Esophagus muscularis mucosa (tissue), 4 donors: ENCODE measurements around the gene PTPRK.

Source experiments
- CTCF ChIP-seq, 3 experiments: fragments of 200-600 bp in 2 of 3; fragments of 450-650 bp in 1 of 3; sonication (generic) in 2 of 3; IDR thresholded peaks; one replicate each; pipeline ENCODE4 v1.5.1; 2017 to 2019; ENCODE audit warnings: antibody characterized with exemption in 3 of 3, mild to moderate bottlenecking in 2 of 3, moderate library complexity in 1 of 3
- EP300 ChIP-seq: sonication (generic); formaldehyde crosslinking; IDR thresholded peaks from one replicate; pipeline ENCODE4 v1.6.1; 2017; ENCODE audit warnings: antibody characterized with exemption
- POLR2A ChIP-seq: fragments of 450-650 bp; IDR thresholded peaks from one replicate; pipeline ENCODE4 v1.6.1; 2017; ENCODE audit warnings: antibody characterized with exemption, moderate library complexity, mild to moderate bottlenecking, low read depth

- no peak for TF ChIP-seq CTCF (IDR thresholded peaks at IDR 0.05)
- TF ChIP-seq EP300 = no peak
- no peak for TF ChIP-seq POLR2A
These were observed 389.4 kb downstream of the PTPRK start for GRCh38 chr6:128131036-128131435.
